Urothelium cell line (cell line): ENCODE data around the gene EVC2.

ENCODE experiments used
- DNase-seq: peaks from one replicate; pipeline ENCODE4 v3.0.0; 2011; ENCODE audit warnings: low spot score, mixed read lengths
- FAIRE-seq: peaks from 2 replicates; lab custom pipeline; 2011; peaks lifted over from hg19 to GRCh38; lab: Jason Lieb, UNC

Gene EVC2

GRCh38 chr4:5683566-5683965 lies 24.8 kb downstream of the EVC2 start:
- FAIRE-seq, result no peak
- no peak for DNase-seq

DNA sequence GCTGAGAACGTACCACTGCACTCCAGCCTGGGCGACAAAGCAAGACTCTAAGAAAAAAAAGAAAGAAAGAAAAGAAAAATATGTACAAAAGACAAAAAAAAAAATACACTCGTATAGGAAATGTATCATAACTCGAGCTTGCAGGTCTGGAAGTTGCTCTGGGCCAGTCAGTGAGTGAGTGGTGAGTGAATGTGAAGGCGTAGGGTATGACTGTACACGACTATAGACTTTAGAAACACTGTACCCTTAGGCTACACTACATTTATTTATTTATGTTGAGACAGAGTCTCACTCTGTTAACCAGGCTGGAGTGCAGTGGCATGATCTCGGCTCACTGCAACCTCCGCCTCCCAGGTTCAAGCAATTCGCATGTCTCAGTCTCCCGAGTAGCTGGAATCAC lies 29.4 kb downstream of the EVC2 start:
- FAIRE-seq (no peak), DNase-seq (no peak)

- DNase-seq (no peak), FAIRE-seq (no peak)
Measured at GRCh38 chr4:5676763-5677162, 31.6 kb downstream of the EVC2 start.

GRCh38 chr4:5666741-5667140 lies 41.6 kb downstream of the EVC2 start:
- FAIRE-seq, result no peak
- DNase-seq, result no peak

GRCh38 chr4:5664778-5665177 lies 43.6 kb downstream of the EVC2 start:
- DNase-seq (no peak), FAIRE-seq (no peak)

DNA sequence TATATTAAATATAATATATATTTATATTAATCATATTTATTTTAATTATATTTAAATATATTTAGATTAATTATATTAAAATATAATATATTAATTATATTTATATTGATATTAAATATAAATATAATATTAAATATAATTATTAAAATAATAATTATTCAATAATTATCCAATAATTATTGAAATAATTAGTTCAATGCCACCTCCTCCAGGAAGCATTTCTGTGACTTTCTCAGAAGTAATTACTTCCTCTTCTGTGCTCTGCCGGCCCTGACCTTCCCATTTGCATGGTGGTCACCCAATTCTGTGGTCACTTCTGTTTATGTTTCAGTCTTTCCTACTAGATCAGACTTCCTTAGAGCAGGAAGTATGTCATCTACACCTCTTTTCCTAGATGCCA lies 45.8 kb downstream of the EVC2 start:
- DNase-seq (no peak), FAIRE-seq (no peak)

- no peak for FAIRE-seq
- no peak for DNase-seq
Measured at GRCh38 chr4:5661237-5661636, 47.1 kb downstream of the EVC2 start.

DNA sequence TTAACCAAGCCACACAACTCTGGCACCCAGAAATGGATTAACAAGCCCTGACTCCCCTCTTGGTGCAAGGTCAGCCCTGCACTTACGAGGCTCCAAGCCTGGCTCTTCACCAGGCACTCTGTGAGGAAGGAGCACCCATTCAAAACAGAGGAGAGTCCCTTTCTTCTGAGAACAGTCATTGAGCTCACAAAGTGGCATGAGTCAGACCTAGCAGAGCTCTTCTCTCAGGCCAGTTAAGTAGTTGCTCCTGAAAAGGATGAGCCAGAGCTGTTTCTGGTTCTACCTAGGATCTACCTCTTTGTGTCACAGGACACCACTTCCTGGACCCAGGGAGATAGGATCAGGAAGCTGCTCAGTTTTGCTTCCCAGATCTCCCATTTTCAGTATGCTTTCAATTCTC lies 48.2 kb downstream of the EVC2 start:
- FAIRE-seq, result no peak

DNA sequence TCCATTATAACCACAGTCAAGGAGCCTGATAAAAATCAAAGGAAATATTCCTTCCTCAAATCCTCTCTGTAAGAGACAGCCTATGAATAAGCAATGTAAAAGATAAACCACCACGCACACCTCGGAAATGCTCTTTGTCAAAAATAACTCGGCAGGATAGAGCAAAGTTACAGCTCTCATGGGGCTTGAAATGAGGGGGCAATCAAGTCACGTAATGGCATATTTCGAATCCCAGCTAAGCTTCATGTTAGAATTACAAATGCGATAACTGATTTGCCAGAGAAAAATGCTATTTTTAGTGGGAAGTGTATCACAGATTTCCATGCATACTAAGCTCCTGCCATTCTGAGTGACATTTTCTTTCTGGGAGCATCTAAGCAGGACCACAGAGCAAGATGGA lies 49.4 kb downstream of the EVC2 start:
- DNase-seq, result no peak
- FAIRE-seq, result no peak

More for the DNA sequence above, 48.2 kb downstream of the EVC2 start:
- no peak for DNase-seq

- DNase-seq, result no peak
- FAIRE-seq, result no peak
Measured at GRCh38 chr4:5656415-5656814, 51.9 kb downstream of the EVC2 start.

GRCh38 chr4:5654791-5655190 lies 53.6 kb downstream of the EVC2 start:
- DNase-seq (no peak), FAIRE-seq (no peak)

DNA sequence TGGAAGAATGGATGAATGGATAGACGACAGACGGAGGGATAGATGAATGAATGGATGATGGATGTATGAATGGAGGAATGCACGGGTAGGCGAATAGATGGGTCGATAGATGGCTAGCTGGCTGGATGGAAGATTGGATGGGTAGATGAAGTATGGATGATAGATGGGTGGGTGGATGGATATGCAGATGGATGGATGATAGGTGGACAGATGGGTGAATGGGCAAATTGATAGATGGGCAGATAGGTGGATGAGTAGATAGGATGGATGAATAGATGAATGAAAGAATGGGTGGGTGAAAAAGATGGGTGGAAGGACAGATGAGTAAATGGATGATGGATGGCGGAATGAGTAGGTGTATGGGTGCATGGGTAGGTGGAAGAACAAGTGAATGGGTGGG lies 57.3 kb downstream of the EVC2 start:
- DNase-seq, result no peak
- no peak for FAIRE-seq

- DNase-seq, result no peak
- FAIRE-seq, result no peak
Measured at GRCh38 chr4:5650040-5650439, 58.3 kb downstream of the EVC2 start.

DNA sequence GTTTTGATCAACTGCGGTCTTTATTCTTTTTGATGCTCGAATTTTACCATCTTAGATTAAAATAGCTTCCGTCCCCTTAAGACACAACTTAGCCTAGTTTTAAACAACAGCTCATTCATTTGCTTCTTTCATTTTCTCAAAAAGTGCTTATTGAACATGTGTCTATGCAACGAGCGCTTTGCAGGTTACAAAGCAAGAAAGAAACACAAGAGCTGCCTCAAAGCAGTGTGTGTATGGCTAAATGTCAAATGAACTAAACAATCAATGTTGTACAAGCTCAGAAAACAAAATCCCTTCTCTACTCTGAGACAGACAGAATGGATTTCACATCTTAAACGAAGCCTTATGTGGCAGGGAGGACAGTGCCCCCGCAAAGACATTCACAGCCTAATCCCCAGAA lies 61.0 kb downstream of the EVC2 start:
- FAIRE-seq (no peak), DNase-seq (no peak)

GRCh38 chr4:5640096-5640495 lies 68.3 kb downstream of the EVC2 start:
- DNase-seq (no peak), FAIRE-seq (no peak)

DNA sequence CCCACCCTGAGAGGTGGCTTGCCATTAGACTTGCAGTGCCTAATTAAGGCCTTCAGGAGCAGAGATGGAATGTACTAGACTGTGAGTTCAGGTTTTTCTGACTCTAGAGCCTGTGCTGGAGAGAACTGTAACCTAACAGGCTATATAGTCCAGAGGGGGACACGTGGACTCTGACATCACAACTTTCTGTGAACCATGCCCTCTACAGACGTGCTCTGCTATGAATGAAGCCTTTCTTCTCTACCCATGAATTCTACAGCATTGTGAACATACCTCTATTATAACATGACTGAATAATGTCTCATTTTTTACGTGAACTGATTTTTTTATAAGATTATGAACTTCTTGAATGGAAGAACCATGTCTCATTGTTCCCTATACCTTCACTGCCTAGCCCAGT lies 68.8 kb downstream of the EVC2 start:
- DNase-seq (no peak), FAIRE-seq (no peak)

- DNase-seq (peak; percentile 23), FAIRE-seq (peak; percentile 30)
Measured at GRCh38 chr4:5638976-5639375, 69.4 kb downstream of the EVC2 start.

DNA sequence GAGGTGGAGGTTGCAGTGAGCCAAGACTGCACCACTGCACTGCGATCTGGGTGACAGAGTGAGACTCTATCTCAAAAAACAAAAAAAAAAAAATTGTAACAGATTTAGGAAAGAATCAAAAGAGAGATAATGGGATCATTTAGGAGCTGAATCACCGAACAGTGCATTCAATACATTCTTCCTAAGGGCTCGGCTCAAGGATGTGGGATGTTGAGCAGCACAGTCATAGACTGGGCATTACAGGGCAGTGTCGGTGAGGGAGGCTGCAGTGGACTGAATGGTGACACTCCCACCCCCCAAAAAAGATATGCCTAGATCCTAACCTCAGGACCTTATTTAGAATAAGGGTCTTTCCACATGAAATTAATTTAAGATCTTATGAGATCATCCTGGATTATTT lies 70.0 kb downstream of the EVC2 start:
- DNase-seq (peak; percentile 61), FAIRE-seq (no peak)

DNA sequence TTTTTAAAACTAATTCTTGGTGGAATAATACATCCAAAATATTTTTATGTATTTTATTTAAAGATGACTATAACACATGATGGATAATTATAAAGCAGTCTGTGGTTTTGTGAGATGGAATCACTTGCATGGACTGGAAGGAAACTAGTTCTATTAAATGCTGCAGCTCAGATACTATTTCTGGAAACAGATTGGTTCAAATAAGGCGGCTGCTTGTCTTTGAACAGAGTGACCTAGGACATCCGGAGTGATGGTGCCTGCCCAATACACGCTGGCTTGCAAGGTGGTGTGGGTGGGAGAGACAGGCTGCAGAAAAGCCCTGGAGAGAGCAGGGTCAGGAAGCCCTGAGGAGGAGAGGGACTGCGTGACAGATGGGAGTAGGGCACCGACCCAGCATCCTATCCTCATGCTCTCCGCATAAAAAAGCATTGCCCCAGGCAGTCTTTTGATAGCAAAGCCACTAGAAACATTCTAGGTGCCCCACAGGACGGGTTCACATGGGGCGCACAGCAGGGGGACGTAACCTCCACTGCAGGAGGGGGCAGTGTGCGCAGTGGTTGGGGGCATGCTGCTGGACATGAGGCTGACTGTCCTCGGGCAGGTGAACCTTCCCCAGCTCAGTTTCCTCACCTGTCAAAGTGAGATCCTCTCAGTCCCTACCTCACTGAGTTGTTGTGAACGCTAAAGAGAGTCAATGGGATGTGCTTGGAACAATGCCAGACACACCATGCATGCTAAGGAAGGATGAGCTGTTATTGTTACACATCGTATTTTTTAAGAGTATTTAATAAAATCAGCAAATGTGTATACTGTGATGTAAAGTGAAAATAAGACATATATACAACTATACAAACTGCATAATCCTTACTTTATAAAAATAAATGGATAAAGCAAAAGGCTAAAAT lies 71.3 kb downstream of the EVC2 start:
- no peak for FAIRE-seq
- no peak for DNase-seq

GRCh38 chr4:5635826-5636195 lies 72.5 kb downstream of the EVC2 start:
- no peak for FAIRE-seq
- DNase-seq, result peak; percentile 25

- DNase-seq, result no peak
- FAIRE-seq, result no peak
Measured at GRCh38 chr4:5632571-5632970, 75.8 kb downstream of the EVC2 start.

- FAIRE-seq, result peak; percentile 50
- no peak for DNase-seq
Measured at GRCh38 chr4:5632066-5632440, 76.3 kb downstream of the EVC2 start.
